GM12891 (cell line): ENCODE results near the gene PLEKHB1. TPM values are rescaled to one million over a fixed set of nuclear protein-coding genes. Genes with fewer than 3 reads are reported as not detected.

ENCODE experiments used
- DNase-seq: peaks from one replicate; pipeline ENCODE4 v3.0.0; 2011; ENCODE audit warnings: low spot score; ENCODE audit not compliant: insufficient read length
- FAIRE-seq: peaks from 2 replicates; lab custom pipeline; 2011; peaks lifted over from hg19 to GRCh38; lab: Jason Lieb, UNC
- PAX5 ChIP-seq: IDR thresholded peaks from 2 replicates; pipeline ENCODE4 v1.6.1; 2011; ENCODE audit warnings: low read length, moderate library complexity, mild to moderate bottlenecking; ENCODE audit not compliant: insufficient read depth, severe bottlenecking
- POLR2A ChIP-seq: IDR thresholded peaks from 2 replicates; pipeline ENCODE4 v1.6.1; 2011; ENCODE audit warnings: low read depth, low read length, control low read depth
- POLR2AphosphoS5 ChIP-seq: IDR thresholded peaks from 2 replicates; pipeline ENCODE4 v1.6.1; 2011; ENCODE audit warnings: low read depth, low read length, control low read depth
- POU2F2 ChIP-seq: IDR thresholded peaks from 2 replicates; pipeline ENCODE4 v1.6.1; 2011; ENCODE audit warnings: low read depth, mild to moderate bottlenecking, control low read depth, low read length, moderate library complexity
- SPI1 ChIP-seq: IDR thresholded peaks from 2 replicates; pipeline ENCODE4 v1.6.1; 2011; ENCODE audit warnings: low read depth, low read length, control low read depth
- TAF1 ChIP-seq: IDR thresholded peaks from 2 replicates; pipeline ENCODE4 v1.6.1; 2011; ENCODE audit warnings: low read depth, low read length, control low read depth
- polyA plus RNA-seq: library from polyadenylated mRNA; unstranded; fragments of >200 nt; gene quantifications from one replicate; pipeline ENCODE4 v1.2.1, GENCODE V29; 2012; ENCODE audit warnings: low read depth, missing spikeins, inconsistent platforms; ENCODE audit not compliant: missing spikeins

The PLEKHB1 gene, protein sequence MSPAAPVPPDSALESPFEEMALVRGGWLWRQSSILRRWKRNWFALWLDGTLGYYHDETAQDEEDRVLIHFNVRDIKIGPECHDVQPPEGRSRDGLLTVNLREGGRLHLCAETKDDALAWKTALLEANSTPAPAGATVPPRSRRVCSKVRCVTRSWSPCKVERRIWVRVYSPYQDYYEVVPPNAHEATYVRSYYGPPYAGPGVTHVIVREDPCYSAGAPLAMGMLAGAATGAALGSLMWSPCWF
- 1.2 TPM for polyA plus RNA-seq

DNA sequence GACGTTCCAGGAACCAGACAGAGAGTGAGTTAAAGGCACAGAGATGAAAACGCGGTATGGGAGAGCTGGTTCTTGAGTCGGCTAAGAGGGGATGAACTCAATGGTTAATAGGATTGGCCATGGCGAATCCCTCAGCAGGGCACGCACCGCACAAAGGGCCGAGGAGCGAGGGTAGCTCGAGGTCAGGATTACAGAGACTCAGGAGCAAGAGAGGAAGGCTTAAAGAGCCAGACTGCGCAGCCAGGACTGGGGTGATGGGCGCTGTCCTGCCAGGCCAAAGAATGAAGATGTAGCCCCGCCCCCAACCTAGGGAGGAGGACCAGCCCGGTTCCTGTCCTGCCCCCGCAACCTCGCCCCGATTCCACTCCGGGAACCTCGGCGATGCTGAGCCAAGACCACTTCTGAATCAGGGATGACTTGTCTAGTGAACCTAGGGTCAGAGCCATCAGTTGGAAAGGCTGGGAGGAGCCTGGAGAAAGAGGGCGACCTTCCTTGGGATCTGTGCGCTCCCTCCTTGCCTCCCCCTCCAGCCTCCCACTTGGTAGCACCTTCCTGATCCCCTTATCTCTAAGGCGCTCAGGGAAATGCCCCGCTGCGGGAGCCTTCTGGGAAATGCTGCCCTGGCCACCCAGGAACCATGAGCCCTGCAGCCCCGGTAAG, at the start of gene PLEKHB1:
TSS of gene PLEKHB1 (plus strand) at position 610 of the 660 bp plus-strand sequence. CDS start at position 638, 28 bp downstream.
- DNase-seq (no peak), FAIRE-seq (no peak)
- TF ChIP-seq POLR2A: no peak
- no peak for TF ChIP-seq TAF1

DNA sequence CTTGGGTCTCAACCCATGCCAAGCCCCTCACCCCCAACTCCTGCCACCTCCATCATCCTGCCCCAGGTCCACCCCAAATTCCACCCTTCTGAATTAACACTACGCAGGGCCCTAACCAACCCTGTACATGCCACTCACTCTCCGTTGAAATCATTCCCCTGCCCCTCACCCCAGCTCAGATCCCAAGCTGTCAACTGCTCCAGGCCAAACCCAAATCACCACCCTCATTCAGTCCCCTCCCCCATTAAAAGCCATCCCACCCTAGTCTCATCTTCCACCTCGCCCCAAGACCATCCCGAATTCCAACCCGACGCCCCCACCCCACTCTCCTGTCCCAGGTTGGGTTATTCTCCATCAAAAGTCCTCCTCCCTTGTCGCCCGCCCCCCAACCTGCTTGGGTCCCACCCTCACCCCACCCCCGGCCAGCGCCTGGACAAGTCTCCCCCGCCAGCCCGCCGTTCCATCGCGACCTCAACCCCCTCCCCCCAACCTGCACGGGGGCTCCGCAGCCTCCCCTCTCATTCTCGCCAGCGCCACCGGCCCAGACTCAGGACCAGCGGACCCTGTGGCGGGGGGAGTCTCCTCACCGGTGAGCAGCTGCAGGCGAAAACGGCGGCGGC, 48.9 kb upstream of the PLEKHB1 start:
- DNase-seq (no peak), FAIRE-seq (peak; percentile 47)

DNA sequence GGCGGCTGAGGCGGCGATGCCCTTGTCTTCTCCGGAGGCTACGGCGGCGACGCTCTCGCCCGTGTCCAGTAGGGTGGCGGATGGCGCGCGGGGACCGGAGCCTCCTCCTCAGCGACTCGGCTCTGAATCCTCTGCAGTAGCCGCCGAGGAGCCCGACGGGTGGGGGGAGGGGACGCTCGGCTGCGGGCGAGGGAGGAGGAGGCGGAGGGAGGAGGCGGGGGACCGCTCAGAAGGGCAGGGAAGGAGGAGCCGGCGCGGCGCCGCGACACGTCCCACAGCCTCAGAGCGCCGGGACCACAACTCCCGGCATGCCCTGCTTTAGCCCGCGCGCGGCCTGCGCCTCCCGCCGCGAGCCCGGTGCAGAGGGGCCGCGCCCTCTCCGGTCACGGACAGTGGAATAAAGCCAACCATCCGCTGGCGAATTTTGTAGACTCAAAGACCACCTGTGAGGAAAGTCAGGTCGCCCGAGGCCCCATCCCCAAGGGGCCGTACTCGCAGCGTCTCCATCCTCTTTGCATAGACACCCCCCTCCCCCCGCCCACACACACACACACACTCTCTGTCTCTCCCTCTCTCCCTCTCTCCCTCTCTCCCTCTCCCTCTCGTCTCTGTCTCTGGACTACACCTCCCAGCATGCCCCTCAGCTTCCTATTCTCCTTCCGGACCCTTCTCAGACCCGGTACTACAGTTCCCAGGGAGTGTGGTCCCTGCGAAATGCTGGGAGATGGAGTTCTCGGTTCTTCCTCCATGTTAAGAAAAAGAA, 48.2 kb upstream of the PLEKHB1 start, which contains the start of gene FAM168A:
TSS of gene FAM168A (minus strand) at position 157 of the 763 bp plus-strand sequence. CDS start 129,638 bp downstream, outside the sequence.
- FAIRE-seq (peak; percentile 93), DNase-seq (peak; percentile 93)
- no peak for TF ChIP-seq PAX5
- TF ChIP-seq POLR2AphosphoS5: peak; percentile 72; the same call in 1 of the 2 replicates
- TF ChIP-seq POU2F2: peak; percentile 88; the same call in 1 of the 2 replicates
- peak; percentile 68; the same call in 1 of the 2 replicates for TF ChIP-seq POLR2A
- peak; percentile 73; the same call in 1 of the 2 replicates for TF ChIP-seq TAF1
- no peak for TF ChIP-seq SPI1

More for the DNA sequence above, 48.9 kb upstream of the PLEKHB1 start:
- TF ChIP-seq POLR2AphosphoS5 (no peak), POLR2A (no peak), TAF1 (no peak), SPI1 (no peak), POU2F2 (no peak), PAX5 (no peak)

DNA sequence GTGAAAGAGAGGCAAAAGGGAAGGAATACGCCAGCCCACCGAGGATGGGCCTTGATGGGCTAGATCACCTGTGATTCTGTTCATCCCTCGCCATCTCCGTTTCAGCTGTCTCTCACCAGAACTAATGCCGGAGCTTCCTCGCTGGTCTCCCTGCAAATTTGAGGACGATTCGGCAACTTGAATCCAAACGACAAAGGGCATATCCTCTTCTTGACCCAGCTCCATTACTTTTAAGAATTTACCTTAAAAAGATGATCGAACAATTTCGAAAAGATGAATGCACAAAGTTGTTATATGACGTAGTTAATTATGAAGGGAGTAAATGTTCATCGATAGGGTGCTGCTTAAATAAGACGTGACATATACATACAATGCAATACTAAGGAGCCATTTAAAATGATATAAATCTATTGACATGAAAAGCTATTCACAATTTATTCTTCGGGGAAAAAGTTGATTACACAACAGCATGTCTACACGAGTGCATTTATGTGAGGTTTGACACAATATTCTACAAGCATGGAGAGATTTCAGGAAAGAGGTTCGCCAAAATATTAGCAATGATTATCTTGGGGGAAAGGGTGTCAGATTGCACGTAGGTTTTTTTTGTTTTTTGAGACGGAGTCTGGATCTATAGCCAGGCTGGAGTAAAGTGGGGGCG, 47.5 kb upstream of the PLEKHB1 start:
- DNase-seq: no peak

DNA sequence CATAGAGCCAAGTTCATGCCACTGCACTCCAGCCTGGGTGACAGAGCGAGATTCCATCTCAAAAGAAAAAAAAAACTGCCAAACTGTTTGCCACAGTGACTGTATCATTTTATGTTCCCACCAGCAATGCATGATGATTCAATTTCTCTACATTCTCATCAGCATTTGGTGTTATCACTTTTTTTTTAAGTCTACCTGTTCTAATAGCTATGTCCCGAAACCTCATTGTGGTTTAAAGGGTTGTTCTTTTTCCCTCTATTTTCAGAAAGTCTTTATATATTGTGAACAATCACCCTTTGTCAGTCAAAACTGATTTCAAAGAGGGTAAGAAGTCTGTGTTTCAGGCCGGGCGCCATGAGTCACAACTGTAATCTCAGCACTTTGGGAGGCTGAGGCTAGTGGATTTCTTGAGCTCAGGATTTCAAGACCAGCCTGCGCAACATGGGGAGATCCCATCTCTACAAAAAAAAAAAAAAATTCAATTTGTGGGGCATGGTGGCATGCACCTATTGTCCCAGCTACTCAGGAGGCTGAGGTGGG, 33.7 kb upstream of the PLEKHB1 start:
- DNase-seq (no peak), FAIRE-seq (no peak)
- TF ChIP-seq PAX5 (no peak), TAF1 (no peak), POLR2A (no peak), SPI1 (no peak), POU2F2 (no peak), POLR2AphosphoS5 (no peak)

More for the DNA sequence above, 47.5 kb upstream of the PLEKHB1 start:
- FAIRE-seq: peak; percentile 69
- TF ChIP-seq TAF1 (no peak), SPI1 (no peak), PAX5 (no peak), POLR2A (no peak), POU2F2 (no peak)

DNA sequence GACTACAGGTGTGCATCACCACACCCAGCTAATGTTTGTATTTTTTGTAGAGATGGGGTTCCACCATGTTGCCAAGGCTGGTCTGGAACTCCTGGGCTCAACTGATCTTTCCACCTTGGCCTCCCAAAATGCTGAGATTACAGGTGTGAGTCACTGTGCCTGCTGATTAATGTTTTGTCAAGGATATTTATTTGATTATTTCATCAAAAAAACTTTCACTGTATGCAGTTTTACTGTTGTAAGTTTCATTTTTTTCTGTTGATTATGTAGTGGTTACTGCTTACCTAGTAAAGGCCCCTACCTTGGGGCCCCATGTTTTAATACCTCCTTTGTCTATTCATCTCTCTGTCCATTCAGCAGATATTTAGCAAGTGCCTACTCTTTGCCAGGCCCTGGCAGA, 31.8 kb upstream of the PLEKHB1 start:
- no peak for DNase-seq
- no peak for TF ChIP-seq PAX5
- no peak for TF ChIP-seq POU2F2
- no peak for TF ChIP-seq TAF1
- no peak for FAIRE-seq

DNA sequence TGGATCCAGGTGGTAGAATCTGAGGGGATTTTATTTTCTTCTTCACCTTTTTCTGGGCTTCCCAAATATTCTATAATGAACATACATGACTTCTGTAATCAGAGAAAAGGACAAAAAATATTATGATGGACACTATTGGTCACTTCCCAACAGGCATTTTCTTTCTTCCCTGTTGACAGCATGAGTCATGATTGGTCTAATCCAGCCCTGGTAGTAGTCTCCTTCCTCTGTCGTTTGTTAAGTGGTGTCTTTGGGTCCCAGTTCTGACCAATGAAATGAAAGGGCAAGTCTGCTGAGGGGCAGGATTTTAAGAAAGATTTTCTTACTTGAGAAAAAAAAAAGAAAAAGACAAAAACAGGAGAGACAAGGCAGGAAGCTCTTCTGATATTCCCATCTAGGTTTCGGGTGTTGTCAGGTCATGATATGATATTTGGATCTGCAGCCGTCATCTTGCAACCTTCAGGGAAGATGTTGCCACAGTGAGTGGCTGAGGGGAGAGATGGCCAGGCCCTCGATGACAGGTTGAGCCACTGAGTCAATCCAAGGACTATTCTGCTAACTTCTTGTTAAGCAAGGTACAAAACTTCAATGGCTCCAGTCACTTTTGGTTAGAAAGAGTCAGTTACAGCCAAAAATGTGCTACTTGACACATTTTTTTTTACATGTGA, 23.3 kb upstream of the PLEKHB1 start:
- FAIRE-seq: no peak
- no peak for DNase-seq
- TF ChIP-seq PAX5 (no peak), TAF1 (no peak), POLR2A (no peak), SPI1 (no peak), POLR2AphosphoS5 (no peak), POU2F2 (no peak)

DNA sequence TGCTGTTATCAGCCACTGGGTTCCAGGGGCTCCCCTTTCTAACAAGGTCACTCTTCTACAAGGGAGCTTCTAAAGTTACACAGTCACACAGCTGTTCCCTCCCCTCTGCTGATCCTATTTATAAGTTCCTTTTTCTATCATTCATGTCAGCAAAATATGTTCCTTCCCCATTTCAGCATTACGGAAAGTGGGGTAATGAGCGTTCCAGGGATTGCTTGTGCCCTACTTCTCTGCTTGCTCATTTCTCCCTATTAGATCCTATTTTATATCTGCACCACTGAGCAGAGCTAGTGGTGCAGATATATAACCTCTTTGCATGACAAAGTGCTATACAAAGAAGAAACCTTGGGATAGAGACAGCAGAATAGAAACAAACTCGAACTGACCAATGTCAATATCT, 22.7 kb upstream of the PLEKHB1 start:
- TF ChIP-seq SPI1 (no peak), TAF1 (no peak), PAX5 (no peak), POLR2AphosphoS5 (no peak), POU2F2 (no peak), POLR2A (no peak)
- no peak for FAIRE-seq
- DNase-seq: no peak
